ENCODE results near the gene TRMT5. TPM values are rescaled to one million over a fixed set of nuclear protein-coding genes. Genes with fewer than 3 reads are reported as not detected.

Gene TRMT5
- total and polyA plus RNA-seq, 9 of the 15 experiments (the other 6 are each of a cell fraction or from before 2014, with no cell fraction given), result 8.4 to 20.0 (median 15.1) TPM

DNA sequence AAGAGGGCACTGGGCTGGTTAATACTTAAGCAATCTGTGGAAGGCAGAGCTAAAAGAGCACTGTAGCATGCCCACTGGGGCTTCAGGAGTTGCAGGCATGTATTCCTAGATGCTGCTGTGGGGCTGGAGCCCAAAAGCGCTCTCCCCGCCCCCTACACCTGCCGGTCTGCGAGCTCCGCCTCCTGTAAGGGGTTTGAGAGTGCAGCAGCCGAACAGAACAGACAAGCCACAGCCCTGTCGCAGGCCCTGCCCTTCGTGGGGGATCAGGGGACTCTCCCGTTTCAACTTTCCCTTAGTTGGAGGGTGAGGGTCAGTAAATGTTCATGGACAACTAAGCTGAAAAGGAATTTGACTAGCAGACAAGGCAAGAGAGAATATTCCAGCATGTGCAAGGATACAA is 17.7 kb upstream of the TRMT5 start:
- Histone ChIP-seq H3K4me2 (ENCODE audit: insufficient read depth, low read length) (no peak overlapping the region), H3K4me3 (no peak overlapping the region), H3K79me2 (ENCODE audit: control insufficient read depth, insufficient read depth, low read length) (no peaks in the 10 kb centered on the region; the same call in 2 of the 3 replicates), H3K36me3 (ENCODE audit: control insufficient read depth, insufficient read depth, low read length) (peaks cover 34% of the 10 kb centered on the region; the same call in 1 of the 3 replicates), H2AFZ (ENCODE audit: low read depth, low read length) (no peak overlapping the region), H4K20me1 (replicated peaks; ENCODE audit: control insufficient read depth, insufficient read depth, low read length) (no peaks in the 10 kb centered on the region), H3K9me1 (ENCODE audit: control insufficient read depth, insufficient read depth, low read length) (no peaks in the 10 kb centered on the region), H3K4me1 (replicated peaks in 1 of 2; ENCODE audit: control insufficient read depth in 2 of 2, insufficient read depth in 2 of 2, low read length in 2 of 2) (no peaks in the 10 kb centered on the region), H3K9ac (ENCODE audit: insufficient read depth in 1 of 2, low read depth in 2 of 2, low read length in 2 of 2) (no peak overlapping the region), H3K27ac (ENCODE audit: extremely low read depth, low read depth, low read length) (no peak overlapping the region), H3K9me3 (replicated peaks; ENCODE audit: control insufficient read depth, insufficient read depth, low read depth, low read length) (no peaks in the 10 kb centered on the region), H3K27me3 (ENCODE audit: control insufficient read depth in 2 of 2, insufficient read depth in 2 of 2, low read length in 2 of 2) (no peaks in the 10 kb centered on the region)
- ChIA-PET CTCF (ENCODE audit: low intra/inter-chr PET ratio) (no interaction called here), POLR2A (no interaction called here)
- DNase-seq (ENCODE audit: extremely low read depth in 1 of 4, low spot score in 3 of 4), result no peak
- intact Hi-C loops (cut with micrococcal nuclease), result no loop called here
- FAIRE-seq, result no peak
- ATAC-seq, result no peak
- in situ Hi-C loops (cut with MboI), result no loop called here
- no TSS peak for BruUV-seq (replicated peaks)
- WGBS (ENCODE audit: insufficient coverage, low coverage, missing lambda C conversion rate), result 95% methylated on average over 8 of the region's 9 CpGs
- TF ChIP-seq, protein P1, sequence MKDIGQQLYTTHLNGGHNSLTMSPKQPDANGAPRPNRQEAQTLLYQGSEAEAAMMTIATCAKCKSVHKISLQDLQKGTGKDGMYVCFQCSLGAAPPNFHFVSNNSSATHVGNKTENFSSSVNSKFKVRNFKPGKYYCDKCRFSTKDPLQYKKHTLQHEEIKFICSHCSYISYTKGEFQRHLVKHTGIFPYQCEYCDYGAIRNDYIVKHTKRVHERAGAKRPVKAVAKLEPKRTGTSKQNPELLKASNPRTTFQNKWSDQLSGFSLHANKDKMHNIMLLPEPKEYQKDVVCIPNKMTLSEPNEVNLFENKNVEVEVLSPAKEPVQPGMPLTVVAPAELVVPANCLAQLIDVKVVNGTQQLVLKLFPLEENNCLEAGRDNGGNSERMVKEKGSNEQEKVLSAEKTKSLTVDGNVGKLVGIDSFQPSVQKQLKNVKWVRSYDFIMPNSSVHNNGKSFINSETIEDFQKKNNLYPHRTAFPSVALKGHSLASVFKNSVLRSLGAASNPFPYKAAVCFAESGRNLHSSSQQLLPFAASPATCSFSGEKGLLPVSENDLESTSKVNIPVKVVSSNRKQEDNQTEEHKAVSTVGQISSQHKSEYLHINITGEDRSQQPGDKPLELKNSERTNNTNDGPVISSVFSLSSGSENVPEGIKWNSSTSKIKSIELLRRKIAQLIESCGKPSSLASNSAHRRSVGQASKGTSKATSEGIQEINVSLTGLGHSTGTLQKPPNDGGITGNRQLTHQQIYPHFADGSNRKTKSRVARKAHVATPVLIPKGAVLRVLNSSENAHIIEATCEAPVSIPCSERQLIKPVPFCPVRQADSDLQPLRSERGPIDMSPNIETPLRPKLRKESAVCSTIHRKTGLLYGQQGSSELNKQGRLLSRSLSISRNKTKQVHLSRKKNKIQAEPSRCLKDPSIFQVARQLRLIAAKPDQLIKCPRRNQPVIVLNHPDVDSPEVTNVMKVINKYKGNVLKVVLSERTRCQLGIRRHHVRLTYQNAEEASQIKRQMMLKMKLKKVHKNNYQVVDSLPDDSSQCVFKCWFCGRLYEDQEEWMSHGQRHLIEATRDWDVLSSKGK (CRISPR knock-in tag; IDR thresholded peaks at IDR 0.05), result no peak
- no peak for TF ChIP-seq HNRNPL (IDR thresholded peaks at IDR 0.05; ENCODE audit: low read depth, low read length)
- TF ChIP-seq PBX2 (CRISPR knock-in tag; IDR thresholded peaks at IDR 0.05; ENCODE audit: low read depth), result no peak
- TF ChIP-seq PBX2 (tag; conservative IDR thresholded peaks at IDR 0.05; ENCODE audit: low read depth), result no peak
- no peak for TF ChIP-seq JUND (IDR thresholded peaks at IDR 0.05; ENCODE audit: borderline replicate concordance, low read depth, low read length)
- TF ChIP-seq JUND (tag; IDR thresholded peaks at IDR 0.05; ENCODE audit: borderline replicate concordance, low read depth, low read length), result no peak
- no peak for TF ChIP-seq HMG20B (CRISPR knock-in tag; IDR thresholded peaks at IDR 0.05)
- TF ChIP-seq KDM5B (IDR thresholded peaks at IDR 0.05; ENCODE audit: insufficient replicate concordance, low read depth, low read length), result no peak
- no peak for TF ChIP-seq GTF3C2 (IDR thresholded peaks at IDR 0.05; ENCODE audit: borderline replicate concordance, extremely low read depth, insufficient read length)
- TF ChIP-seq ZNF655 (CRISPR knock-in tag; IDR thresholded peaks at IDR 0.05), result no peak
